Measurements from ENCODE around the gene IBSP.

Gene IBSP

GRCh38 chr4:87799301-87800113 lies at the start of gene IBSP:
Gene IBSP, plus strand, starts transcription at chr4:87799554. Its CDS starts 2,808 bp downstream, at chr4:87802362.
- DNase-seq, result no peak

- no peak for DNase-seq
These were observed 49.5 kb upstream of the IBSP start for GRCh38 chr4:87749883-87750282.

DNA sequence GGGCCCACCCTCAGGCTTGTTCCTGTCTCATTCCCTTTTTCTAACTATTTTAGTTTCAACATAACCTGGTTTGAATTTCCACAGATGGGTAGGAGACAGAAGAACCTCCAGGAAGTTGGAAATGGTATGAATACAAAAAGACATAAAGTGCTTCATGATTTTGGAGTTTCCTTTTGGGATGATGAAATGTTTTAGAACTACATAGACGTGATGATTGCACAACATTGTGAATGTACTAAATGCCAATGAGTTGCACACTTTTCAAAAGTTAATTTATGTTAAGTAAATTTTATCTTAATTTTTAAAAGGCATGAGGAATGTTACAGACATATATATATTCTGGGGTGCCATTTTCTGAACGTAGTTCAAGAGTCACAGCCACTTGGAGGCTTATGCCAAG lies 41.1 kb upstream of the IBSP start:
- DNase-seq, result no peak

- DNase-seq, result no peak
These were observed 37.0 kb upstream of the IBSP start for GRCh38 chr4:87762311-87762710.

- DNase-seq, result no peak
These were observed 17.8 kb upstream of the IBSP start for GRCh38 chr4:87781569-87781968.

GRCh38 chr4:87783781-87784180 lies 15.6 kb upstream of the IBSP start:
- DNase-seq, result no peak

- DNase-seq, result no peak
These were observed 13.4 kb upstream of the IBSP start for GRCh38 chr4:87785731-87786509.

- DNase-seq, result no peak
These were observed 3.5 kb downstream of the IBSP start for GRCh38 chr4:87802858-87803257.

GRCh38 chr4:87803421-87803820 lies 4.1 kb downstream of the IBSP start:
- no peak for DNase-seq

GRCh38 chr4:87804871-87805270 lies 5.5 kb downstream of the IBSP start:
- no peak for DNase-seq

DNA sequence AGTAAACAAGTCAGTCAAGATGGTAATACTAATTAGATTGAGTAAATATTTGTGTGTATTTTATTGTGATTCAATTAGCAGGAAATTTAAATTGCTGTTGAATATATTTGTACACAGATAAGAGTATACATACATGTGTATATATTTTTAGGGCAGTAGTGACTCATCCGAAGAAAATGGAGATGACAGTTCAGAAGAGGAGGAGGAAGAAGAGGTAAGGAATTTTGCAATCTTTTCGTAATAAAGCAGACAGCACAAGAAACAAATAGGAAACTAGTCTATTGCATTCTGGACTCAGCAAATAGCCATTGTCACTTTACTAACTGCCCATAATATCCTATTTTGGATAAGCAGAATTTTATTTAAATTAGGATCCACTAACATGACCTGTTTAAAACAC lies 6.6 kb downstream of the IBSP start:
- no peak for DNase-seq

DNA sequence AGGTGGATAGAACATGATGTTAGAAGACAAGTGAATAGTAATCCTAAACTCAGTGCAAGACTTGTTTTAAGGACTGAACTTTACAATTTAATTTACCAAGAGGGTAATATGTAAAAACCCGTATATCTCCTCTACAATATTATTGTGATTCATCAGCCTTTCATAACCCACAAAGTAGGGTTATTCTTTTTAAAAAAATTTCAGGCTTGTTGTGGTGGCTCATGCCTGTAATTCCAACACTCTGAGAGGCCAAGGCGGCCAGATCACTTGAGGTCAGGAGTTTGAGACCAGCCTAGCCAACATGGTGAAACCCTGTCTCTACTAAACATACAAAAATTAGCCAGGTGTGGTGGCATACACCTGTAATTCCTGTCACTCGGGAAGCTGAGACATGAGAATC lies 7.2 kb downstream of the IBSP start:
- DNase-seq, result no peak

GRCh38 chr4:87807402-87807801 lies 8.0 kb downstream of the IBSP start:
- DNase-seq, result no peak

DNA sequence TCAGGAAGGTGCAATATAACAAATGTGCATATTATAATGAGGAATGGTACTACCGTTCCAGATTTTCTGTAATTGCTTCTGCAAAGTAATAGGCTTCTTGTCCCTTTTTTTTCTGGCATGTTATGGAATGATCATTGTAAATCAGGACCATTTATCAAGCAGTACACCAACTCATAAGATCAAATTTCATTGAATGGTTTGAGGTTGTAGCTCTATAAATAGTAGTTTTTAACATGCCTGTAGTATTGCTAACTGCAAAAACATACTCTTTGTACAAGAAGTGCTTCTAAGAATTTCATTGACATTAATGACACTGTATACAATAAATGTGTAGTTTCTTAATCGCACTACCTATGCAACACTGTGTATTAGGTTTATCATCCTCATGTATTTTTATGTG lies 12.6 kb downstream of the IBSP start:
- no peak for DNase-seq

DNA sequence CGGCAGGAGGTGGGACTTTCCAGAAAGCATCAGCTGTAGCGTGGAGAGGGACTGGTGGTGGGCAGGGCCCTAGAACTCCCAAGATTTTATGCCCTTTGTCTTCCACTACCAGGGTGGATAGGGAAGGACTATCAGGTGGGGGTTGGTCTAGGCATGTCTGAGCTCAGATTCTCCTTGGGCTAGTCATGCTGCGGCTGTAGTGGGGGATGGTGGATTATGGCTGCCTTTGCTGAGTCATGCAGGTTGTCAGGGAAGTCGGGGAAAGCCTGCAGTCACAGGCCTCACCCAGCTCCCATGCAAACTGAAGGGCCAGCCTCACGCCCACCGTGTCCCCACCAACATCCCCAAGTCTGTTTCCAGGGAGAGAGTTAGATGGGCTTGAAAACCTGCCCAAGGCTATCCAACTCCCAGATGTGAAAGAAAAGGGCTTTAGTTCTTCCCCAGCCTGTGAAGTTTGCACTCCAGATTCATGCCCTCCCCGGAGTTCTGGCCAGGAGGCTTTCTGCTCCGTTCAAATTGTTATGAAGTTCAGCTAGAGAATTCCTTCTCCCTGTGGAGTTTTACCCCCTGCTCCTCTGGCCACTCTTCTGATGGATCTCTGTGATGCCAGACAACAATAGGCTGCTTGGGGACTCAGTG lies 20.0 kb downstream of the IBSP start:
- no peak for DNase-seq

DNA sequence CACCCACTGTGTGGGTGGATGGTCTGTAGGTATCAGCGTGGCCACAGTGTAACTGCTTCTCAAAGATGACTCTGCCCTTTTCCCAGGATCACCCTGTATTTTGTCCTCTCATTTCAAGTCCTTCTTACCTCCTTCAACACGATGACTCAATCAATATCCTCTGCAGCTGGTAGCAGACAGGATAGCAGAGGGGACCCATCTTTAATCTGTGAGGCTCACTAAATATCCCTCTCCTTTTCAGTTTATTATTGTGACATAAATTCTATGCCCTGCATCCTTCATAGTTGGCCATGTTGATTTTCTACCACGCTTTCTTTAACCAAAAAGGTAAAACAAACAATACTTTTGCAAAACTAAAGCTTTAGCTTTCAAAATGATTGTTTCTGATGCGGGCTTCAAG lies 23.8 kb downstream of the IBSP start:
- DNase-seq, result no peak

DNA sequence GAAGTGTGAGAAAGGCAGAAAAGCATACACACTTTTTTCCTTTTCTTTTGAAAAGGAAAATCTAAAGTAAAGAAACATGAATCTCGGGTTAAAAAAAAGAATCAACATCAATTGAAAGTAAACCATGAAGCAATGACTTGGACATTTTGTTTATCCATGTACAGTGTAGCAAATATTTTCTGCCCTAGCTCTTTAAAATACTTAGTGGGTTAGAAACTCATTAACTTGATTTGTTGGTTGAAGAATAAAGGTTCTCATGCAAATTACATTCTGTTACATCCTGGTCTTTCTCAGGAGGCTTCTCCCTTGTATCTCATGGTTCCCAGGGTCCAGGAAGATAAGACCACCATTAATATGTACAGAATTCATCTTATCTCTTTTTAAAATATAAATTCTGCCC lies 24.4 kb downstream of the IBSP start:
- DNase-seq, result no peak

- DNase-seq, result no peak
These were observed 25.0 kb downstream of the IBSP start for GRCh38 chr4:87824352-87824751.

DNA sequence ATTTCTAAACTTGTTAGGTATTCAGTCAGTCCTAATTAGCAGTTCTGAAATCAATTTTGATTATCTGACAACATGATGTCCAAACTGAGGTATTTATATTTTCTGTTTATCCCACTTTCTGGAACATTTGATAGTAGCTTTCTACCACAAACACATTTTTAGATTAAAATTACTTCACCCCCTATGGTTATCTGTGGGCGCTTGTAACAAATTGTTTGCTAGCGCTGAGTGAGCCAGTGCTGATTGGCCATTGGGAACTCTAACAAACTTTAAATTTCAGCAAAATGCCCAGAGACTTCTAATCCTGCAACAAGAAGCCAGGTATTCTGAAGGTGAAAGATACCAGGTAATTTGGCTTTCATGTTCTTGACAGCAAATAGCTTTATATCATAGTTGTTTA lies 33.3 kb downstream of the IBSP start, which contains the start of gene MEPE:
TSS of gene MEPE (plus strand) at position 301 of the 400 bp plus-strand sequence. CDS start 1,746 bp downstream, outside the sequence.
- no peak for DNase-seq

DNA sequence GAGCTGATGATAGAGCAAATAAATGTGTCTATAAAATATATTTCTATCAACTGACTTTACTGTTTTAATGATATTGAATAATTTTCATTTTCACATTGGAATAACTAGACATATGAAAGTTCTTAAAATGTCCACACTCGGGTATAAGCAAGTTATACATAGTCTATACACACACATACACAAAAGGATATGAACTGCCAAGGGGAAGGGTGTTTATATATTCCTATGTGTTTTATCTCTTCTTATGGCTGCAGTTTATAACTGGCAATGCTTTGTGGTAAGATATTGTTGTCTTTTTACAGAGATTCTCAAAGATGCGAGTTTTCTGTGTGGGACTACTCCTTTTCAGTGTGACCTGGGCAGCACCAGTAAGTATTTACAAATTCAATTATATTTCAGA lies 35.0 kb downstream of the IBSP start:
- no peak for DNase-seq

DNA sequence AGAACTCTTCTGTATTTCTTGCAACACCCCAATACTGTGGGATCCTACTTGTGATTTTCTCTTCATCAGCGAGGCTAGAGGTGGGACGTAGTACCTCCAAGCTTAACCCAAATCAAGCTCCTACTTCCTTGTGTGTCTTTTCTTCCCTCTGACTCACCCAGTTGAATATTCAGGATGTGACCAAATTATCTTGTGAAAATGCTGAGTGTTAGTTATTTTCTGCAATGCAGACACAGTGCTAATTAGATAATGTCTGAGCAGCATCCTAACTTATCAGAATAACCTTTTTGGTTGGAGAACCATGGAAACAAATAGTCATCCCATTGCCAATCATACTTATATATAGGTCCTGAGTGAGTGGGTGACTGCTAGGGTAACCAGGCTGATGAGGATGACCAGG lies 35.8 kb downstream of the IBSP start:
- DNase-seq, result no peak

- no peak for DNase-seq
These were observed 36.4 kb downstream of the IBSP start for GRCh38 chr4:87835743-87836142.

DNA sequence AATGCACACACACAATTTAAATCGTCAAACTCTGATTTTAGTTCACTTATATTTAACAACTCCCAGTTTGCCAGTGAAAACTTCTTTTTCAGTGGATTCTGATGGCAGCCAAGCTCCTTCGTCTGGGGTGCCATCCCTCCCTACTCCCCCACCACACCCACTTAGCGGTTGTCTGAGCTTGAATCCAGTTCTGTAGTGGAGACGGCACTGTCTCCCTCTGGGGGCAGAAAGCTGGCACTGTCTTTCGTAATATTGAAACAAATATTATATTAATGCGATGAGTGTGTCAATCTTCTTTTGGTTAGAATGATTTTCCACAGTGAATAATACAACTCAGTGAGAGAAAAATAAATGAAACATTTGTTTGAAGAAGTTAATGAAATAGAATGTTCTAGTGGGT lies 38.9 kb downstream of the IBSP start:
- no peak for DNase-seq

All from left hindlimb (tissue), 1 donor.